Measurements from ENCODE around the gene GALNT18. TPM values are rescaled to one million over a fixed set of nuclear protein-coding genes. Genes with fewer than 3 reads are reported as not detected.

The GALNT18 gene
- total RNA-seq, 1 donor from 2014 or later = 24.4 TPM

DNA sequence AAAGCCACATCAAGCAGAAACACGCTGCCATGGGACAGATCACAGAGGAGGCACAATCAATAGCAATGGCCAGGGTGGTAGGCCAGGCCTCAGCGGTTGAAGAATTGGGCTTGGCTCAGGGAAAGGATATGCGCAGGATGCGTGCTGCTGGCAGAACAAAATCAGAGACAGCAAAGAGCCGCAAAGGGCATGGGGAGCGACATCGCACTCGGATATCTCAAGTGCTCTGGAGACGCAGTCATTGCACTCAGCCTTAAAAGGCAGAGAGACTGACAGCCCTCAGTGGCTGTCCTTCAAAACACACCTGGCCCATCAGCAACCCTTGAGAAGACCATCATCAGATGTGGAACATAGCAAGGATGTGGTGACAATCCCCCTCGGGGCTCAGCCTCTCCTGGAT is 319.2 kb downstream of the GALNT18 start:
- intact Hi-C loops (cut with micrococcal nuclease) = no loop called here
- Histone ChIP-seq H3K4me3 (no peak overlapping the region), H3K4me1 (peaks cover 3% of the 10 kb centered on the region), H3K27ac (replicated peaks) (no peak overlapping the region), H3K36me3 (peaks cover 7% of the 10 kb centered on the region), H3K9me3 (replicated peaks) (no peaks in the 10 kb centered on the region), H3K27me3 (ENCODE audit: low read depth) (no peaks in the 10 kb centered on the region)
- no peak for DNase-seq
- TF ChIP-seq, protein P1, sequence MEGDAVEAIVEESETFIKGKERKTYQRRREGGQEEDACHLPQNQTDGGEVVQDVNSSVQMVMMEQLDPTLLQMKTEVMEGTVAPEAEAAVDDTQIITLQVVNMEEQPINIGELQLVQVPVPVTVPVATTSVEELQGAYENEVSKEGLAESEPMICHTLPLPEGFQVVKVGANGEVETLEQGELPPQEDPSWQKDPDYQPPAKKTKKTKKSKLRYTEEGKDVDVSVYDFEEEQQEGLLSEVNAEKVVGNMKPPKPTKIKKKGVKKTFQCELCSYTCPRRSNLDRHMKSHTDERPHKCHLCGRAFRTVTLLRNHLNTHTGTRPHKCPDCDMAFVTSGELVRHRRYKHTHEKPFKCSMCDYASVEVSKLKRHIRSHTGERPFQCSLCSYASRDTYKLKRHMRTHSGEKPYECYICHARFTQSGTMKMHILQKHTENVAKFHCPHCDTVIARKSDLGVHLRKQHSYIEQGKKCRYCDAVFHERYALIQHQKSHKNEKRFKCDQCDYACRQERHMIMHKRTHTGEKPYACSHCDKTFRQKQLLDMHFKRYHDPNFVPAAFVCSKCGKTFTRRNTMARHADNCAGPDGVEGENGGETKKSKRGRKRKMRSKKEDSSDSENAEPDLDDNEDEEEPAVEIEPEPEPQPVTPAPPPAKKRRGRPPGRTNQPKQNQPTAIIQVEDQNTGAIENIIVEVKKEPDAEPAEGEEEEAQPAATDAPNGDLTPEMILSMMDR (IDR thresholded peaks at IDR 0.05; ENCODE audit: borderline replicate concordance) = no peak

DNA sequence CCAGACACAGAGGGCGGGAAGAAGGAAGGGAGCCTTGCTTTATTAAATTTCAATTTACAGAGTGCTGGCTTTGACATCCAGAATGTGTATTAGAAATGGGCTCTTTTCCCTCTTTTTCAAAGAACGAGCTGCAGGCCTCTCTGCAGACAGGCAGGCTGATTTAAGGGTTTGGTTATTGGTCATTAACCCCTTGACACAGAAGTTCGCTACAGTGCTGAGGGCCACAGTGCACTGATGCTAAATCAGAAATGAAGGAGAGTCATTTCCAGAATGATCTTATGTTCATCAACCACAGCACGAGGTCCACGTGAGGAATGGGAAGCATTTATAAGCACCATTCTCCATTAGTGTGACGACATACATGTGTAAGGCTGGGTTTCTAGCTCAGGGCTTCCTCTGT is 320.6 kb downstream of the GALNT18 start:
- DNase-seq = no peak
- intact Hi-C loops (cut with micrococcal nuclease) = no loop called here
- TF ChIP-seq, protein P1 (IDR thresholded peaks at IDR 0.05; ENCODE audit: borderline replicate concordance) = no peak

DNA sequence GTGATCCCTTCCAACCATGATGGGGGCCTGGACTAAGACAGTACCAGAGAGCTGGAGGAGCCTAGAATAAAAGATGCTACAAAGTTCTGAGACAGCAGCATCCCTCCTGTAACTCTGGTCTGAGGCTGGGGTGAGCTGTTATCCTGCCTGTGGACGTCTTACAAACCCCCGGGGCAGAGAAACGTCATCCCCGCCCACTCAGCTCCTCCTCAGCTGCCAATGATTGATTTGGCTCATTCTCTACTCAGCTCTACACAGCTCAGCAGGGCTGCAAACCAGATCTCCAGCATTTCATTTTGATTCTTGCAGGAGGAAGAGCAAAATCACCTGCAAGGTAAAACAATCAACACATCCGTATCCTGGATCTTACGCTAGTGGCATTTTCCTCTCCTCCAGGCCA is 324.2 kb downstream of the GALNT18 start:
- TF ChIP-seq, protein P1 (IDR thresholded peaks at IDR 0.05; ENCODE audit: borderline replicate concordance) = no peak
- intact Hi-C loops (cut with micrococcal nuclease) = no loop called here

More for the DNA sequence above, 320.6 kb downstream of the GALNT18 start:
- H3K9me3 ChIP-seq (replicated peaks) = no peaks in the 10 kb centered on the region
- peaks cover 7% of the 10 kb centered on the region for H3K36me3 ChIP-seq
- H3K4me3 ChIP-seq = no peak overlapping the region
- H3K4me1 ChIP-seq = peaks cover 13% of the 10 kb centered on the region
- no peaks in the 10 kb centered on the region for H3K27me3 ChIP-seq (ENCODE audit: low read depth)
- H3K27ac ChIP-seq (replicated peaks) = no peak overlapping the region

DNA sequence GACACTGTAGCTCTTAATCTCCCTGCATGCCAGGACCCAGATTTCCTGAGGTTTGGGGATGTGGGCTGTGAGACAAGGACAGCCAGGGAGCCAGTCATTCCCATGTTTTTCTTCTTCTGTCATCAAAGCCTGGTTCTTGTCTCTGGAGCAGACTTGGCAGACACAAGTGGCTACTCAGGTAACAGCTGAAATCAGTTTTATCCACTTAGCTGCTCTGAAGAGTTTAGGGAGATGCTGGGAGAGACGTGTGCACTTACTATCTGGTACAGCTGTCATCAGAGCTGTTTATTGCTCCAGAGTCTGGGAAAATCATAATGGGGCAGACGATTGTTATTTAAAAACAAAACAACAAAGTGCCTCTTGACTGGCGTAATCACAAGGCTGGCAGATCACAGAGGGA is 325.4 kb downstream of the GALNT18 start:
- Histone ChIP-seq H3K4me3 (no peak overlapping the region), H3K36me3 (peaks cover 11% of the 10 kb centered on the region), H3K27ac (replicated peaks) (no peak overlapping the region), H3K27me3 (ENCODE audit: low read depth) (no peaks in the 10 kb centered on the region), H3K9me3 (replicated peaks) (no peaks in the 10 kb centered on the region), H3K4me1 (peaks cover 13% of the 10 kb centered on the region)
- TF ChIP-seq, protein P1 (IDR thresholded peaks at IDR 0.05; ENCODE audit: borderline replicate concordance) = no peak
- no peak for DNase-seq
- intact Hi-C loops (cut with micrococcal nuclease) = no loop called here

More for the DNA sequence above, 324.2 kb downstream of the GALNT18 start:
- Histone ChIP-seq H3K27me3 (ENCODE audit: low read depth) (no peaks in the 10 kb centered on the region), H3K4me3 (no peak overlapping the region), H3K9me3 (replicated peaks) (no peaks in the 10 kb centered on the region), H3K27ac (replicated peaks) (no peak overlapping the region), H3K4me1 (peaks cover 13% of the 10 kb centered on the region), H3K36me3 (peaks cover 3% of the 10 kb centered on the region)
- DNase-seq = no peak

DNA sequence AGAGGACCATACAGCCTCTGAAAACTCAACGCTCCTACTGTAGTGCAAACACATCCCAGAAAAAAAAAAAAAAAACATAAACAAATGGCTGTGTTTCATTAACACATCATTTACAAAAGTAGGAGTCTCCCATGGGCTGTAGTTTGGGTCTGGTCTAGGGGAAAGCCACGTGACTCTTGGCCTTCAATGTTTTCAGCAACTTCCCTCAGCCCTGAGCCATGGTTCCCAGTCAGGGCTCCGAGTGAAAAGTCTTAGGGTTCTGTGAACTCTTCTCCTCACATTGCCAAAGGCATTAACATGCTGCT is 327.3 kb downstream of the GALNT18 start:
- TF ChIP-seq, protein P1 (IDR thresholded peaks at IDR 0.05; ENCODE audit: borderline replicate concordance) = no peak
- Histone ChIP-seq H3K27me3 (ENCODE audit: low read depth) (no peaks in the 10 kb centered on the region), H3K4me1 (peaks cover 13% of the 10 kb centered on the region), H3K4me3 (no peak overlapping the region), H3K9me3 (replicated peaks) (no peaks in the 10 kb centered on the region), H3K36me3 (peaks cover 20% of the 10 kb centered on the region), H3K27ac (replicated peaks) (no peak overlapping the region)
- intact Hi-C loops (cut with micrococcal nuclease) = no loop called here
- DNase-seq = no peak
